Measurements from ENCODE around the gene RACGAP1. TPM values are rescaled to one million over a fixed set of nuclear protein-coding genes. Genes with fewer than 3 reads are reported as not detected.

Gene RACGAP1
- total and polyA plus RNA-seq, 2 of the 4 experiments (the other 2 are of a cell fraction), result 37.9 to 110 TPM

- peak; percentile 15; the same call in 1 of the 2 replicates for TF ChIP-seq FOS (IDR thresholded peaks at IDR 0.05; ENCODE audit: low read depth, low read length)
- no peak for TF ChIP-seq BHLHE40 (IDR thresholded peaks at IDR 0.05; ENCODE audit: low read depth, low read length)
- TF ChIP-seq MAZ (IDR thresholded peaks at IDR 0.05; ENCODE audit: borderline replicate concordance, low read depth, low read length), result no peak
- TF ChIP-seq SMC3 (IDR thresholded peaks at IDR 0.05; ENCODE audit: low read depth, low read length), result peak; percentile 77
- no peak for TF ChIP-seq MXI1 (IDR thresholded peaks at IDR 0.05; ENCODE audit: borderline replicate concordance, low read depth, low read length)
- TF ChIP-seq, protein P1, sequence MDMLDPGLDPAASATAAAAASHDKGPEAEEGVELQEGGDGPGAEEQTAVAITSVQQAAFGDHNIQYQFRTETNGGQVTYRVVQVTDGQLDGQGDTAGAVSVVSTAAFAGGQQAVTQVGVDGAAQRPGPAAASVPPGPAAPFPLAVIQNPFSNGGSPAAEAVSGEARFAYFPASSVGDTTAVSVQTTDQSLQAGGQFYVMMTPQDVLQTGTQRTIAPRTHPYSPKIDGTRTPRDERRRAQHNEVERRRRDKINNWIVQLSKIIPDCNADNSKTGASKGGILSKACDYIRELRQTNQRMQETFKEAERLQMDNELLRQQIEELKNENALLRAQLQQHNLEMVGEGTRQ (IDR thresholded peaks at IDR 0.05; ENCODE audit: low read depth, low read length), result 0 out of 2 replicates have a peak, but pooled peaks have one; percentile 4
- peak; percentile 70 for TF ChIP-seq RAD21 (IDR thresholded peaks at IDR 0.05; ENCODE audit: low read length)
- TF ChIP-seq CHD1 (IDR thresholded peaks at IDR 0.05; ENCODE audit: low read depth, low read length), result no peak
- TF ChIP-seq RFX5 (IDR thresholded peaks at IDR 0.05; ENCODE audit: low read depth, low read length), result no peak
- peak; percentile 57; the same call in 1 of the 2 replicates for TF ChIP-seq CEBPB (IDR thresholded peaks at IDR 0.05; ENCODE audit: low read depth, low read length)
- peak; percentile 83 for TF ChIP-seq CTCF (conservative IDR thresholded peaks at IDR 0.05; ENCODE audit: low read depth, low read length)
- Histone ChIP-seq H2BK120ac (ENCODE audit: low read depth, low read length) (no peak overlapping the region), H4K91ac (ENCODE audit: insufficient read depth, low read depth, low read length) (no peak overlapping the region), H3K9me3 (ENCODE audit: control insufficient read depth, insufficient read depth, low read length) (no peaks in the 10 kb centered on the region), H3K56ac (ENCODE audit: extremely low read depth, insufficient read depth, low read length) (no peak overlapping the region), H2BK15ac (ENCODE audit: low read depth, low read length) (no peak overlapping the region), H2BK20ac (ENCODE audit: low read depth, low read length) (no peak overlapping the region), H2BK5ac (ENCODE audit: low read depth, low read length, poor library complexity, severe bottlenecking) (no peak overlapping the region), H4K5ac (ENCODE audit: low read depth, low read length) (no peak overlapping the region), H3K27me3 (ENCODE audit: control insufficient read depth, insufficient read depth, low read length) (peaks cover 13% of the 10 kb centered on the region), H2AFZ (replicated peaks; ENCODE audit: low read length, poor library complexity) (peak overlapping the region; percentile 74), H3K36me3 (ENCODE audit: control insufficient read depth, insufficient read depth, low read length) (no peaks in the 10 kb centered on the region), H3K14ac (replicated peaks; ENCODE audit: low read depth, low read length) (no peak overlapping the region), H3K4me1 (ENCODE audit: control insufficient read depth, insufficient read depth, low read length) (no peaks in the 10 kb centered on the region), H3K23ac (ENCODE audit: low read depth, low read length) (no peak overlapping the region), H3K9me1 (ENCODE audit: insufficient read depth, low read length) (no peaks in the 10 kb centered on the region; the same call in 1 of the 2 replicates), H3K18ac (ENCODE audit: low read depth, low read length) (no peak overlapping the region), H3K4me3 (ENCODE audit: insufficient read depth, low read depth, low read length) (no peak overlapping the region), H3K27ac (ENCODE audit: insufficient read depth, low read length) (no peak overlapping the region), H3K9ac (ENCODE audit: low read depth, low read length) (no peak overlapping the region), H2AK5ac (ENCODE audit: low read depth, low read length) (no peak overlapping the region; the same call in 1 of the 2 replicates), H4K8ac (ENCODE audit: low read depth in 2 of 2, low read length in 2 of 2) (no peak overlapping the region), H3K4me2 (ENCODE audit: low read depth, low read length) (no peak overlapping the region), H2AK9ac (replicated peaks; ENCODE audit: low read depth, low read length, poor library complexity) (peak overlapping the region; percentile 56), H4K20me1 (ENCODE audit: insufficient read depth, low read length) (no peaks in the 10 kb centered on the region), H3K79me1 (ENCODE audit: low read depth in 1 of 2, low read length in 2 of 2) (no peaks in the 10 kb centered on the region), H3K4ac (ENCODE audit: low read depth, low read length) (no peak overlapping the region; the same call in 1 of the 2 replicates)
- ATAC-seq (ENCODE audit: low read depth) (peak; percentile 92), DNase-seq (peak; percentile 78)
- in situ Hi-C loops (cut with MboI; ENCODE audit: low sequenced_read_pairs) (no loop called here), dilution Hi-C loops (cut with HindIII; ENCODE audit: low sequenced_read_pairs, unreplicated experiment) (no loop called here), intact Hi-C loops (cut with micrococcal nuclease) (no loop called here)
- WGBS, 2 experiments (ENCODE audit: extremely low coverage in 2 of 2, insufficient read length in 1 of 2), result 60% methylated on average over 1 of the region's 9 CpGs; no CpG with 5 or more reads in 1 of the 2 experiments
- no TSS peak for BruUV-seq (replicated peaks)
- CTCF ChIA-PET, result interaction anchor here (0.8 to 2.1 kb wide), 11 partner anchors 9 to 72 kb away, joined by 3 to 12 read pairs (median 5); no protein-coding TSS in a partner anchor
- POLR2A ChIA-PET (ENCODE audit: unreplicated experiment), result no interaction called here
These were observed 14.0 kb upstream of the RACGAP1 start for GRCh38 chr12:50039151-50039835.

All from IMR-90 (cell line).